DND-41 (cell line): Measurements from ENCODE around the gene PPP3CA.

Experiments
- EZH2 ChIP-seq: IDR thresholded peaks from 3 replicates; pipeline ENCODE4 v1.6.1; 2012; ENCODE audit warnings: borderline replicate concordance, low read depth, mild to moderate bottlenecking, moderate library complexity, low read length, inconsistent platforms; ENCODE audit not compliant: severe bottlenecking
- TF ChIP-seq, protein P1 (sequence below): IDR thresholded peaks from 2 replicates; pipeline ENCODE4 v1.5.1; 2012; ENCODE audit warnings: borderline replicate concordance, low read length, moderate library complexity, mild to moderate bottlenecking; ENCODE audit not compliant: poor library complexity, severe bottlenecking; ENCODE audit errors: extremely low read depth

DNA sequence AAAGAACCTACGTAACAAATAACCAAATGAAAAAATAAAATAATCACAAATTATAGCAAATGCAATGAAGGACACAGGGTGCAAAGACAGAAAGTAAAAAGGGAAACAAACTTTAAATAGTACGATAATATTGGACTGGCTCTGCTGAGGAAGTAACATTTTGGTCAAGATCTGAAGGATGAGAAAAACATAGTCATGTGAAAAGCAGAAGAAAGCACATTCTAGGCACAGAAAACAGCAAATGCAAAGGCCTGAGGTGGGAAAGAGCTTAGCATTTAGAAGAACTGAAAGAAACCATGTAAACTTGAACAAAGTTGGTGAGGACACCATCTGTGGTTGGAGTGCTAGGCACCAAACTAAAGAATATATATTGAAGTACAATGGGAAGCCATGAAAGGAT, 111.2 kb downstream of the PPP3CA start:
- TF ChIP-seq EZH2, result no peak
- TF ChIP-seq, protein P1, sequence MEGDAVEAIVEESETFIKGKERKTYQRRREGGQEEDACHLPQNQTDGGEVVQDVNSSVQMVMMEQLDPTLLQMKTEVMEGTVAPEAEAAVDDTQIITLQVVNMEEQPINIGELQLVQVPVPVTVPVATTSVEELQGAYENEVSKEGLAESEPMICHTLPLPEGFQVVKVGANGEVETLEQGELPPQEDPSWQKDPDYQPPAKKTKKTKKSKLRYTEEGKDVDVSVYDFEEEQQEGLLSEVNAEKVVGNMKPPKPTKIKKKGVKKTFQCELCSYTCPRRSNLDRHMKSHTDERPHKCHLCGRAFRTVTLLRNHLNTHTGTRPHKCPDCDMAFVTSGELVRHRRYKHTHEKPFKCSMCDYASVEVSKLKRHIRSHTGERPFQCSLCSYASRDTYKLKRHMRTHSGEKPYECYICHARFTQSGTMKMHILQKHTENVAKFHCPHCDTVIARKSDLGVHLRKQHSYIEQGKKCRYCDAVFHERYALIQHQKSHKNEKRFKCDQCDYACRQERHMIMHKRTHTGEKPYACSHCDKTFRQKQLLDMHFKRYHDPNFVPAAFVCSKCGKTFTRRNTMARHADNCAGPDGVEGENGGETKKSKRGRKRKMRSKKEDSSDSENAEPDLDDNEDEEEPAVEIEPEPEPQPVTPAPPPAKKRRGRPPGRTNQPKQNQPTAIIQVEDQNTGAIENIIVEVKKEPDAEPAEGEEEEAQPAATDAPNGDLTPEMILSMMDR, result no peak
